ENCODE measurements around the gene MAP3K7CL. TPM values are rescaled to one million over a fixed set of nuclear protein-coding genes. Genes with fewer than 3 reads are reported as not detected.

The MAP3K7CL gene
- total RNA-seq, 4 donors from 2014 or later, result 4.0 to 9.8 (median 9.3) TPM; not detected in 1

DNA sequence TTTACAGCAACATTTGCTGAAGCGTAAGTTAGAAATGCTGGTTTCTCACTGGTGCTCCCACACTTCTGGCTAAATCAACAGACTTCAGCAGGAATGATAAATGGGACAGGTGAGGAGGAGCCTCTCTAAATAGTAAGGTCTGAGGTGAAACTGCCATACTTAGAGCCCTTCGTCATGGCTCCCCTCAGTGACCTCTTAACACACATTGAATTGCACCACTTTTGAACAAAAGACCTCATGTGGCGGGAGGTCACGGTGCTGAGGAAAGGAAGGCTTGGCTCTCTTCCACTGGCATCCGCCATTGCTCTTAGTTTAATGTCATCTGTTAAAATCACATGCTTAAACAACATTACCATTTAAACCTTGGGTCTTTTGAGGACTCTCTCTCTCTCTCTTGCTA lies 3.4 kb downstream of the MAP3K7CL start:
- intact Hi-C loops (cut with DNase I; ENCODE audit: low total_unique reads) (no loop called here), in situ Hi-C loops (cut with MboI; ENCODE audit: low pct_ligation_motif_present in 1 of 4, low pct_unique_long_range_greater_than_20kb in 1 of 4, low sequenced_read_pairs in 3 of 4) (no loop called here)
- no peak overlapping the region for H3K27ac ChIP-seq
- H3K4me1 ChIP-seq, result no peaks in the 10 kb centered on the region
- no peaks in the 10 kb centered on the region for H3K27me3 ChIP-seq
- TF ChIP-seq, protein P1, sequence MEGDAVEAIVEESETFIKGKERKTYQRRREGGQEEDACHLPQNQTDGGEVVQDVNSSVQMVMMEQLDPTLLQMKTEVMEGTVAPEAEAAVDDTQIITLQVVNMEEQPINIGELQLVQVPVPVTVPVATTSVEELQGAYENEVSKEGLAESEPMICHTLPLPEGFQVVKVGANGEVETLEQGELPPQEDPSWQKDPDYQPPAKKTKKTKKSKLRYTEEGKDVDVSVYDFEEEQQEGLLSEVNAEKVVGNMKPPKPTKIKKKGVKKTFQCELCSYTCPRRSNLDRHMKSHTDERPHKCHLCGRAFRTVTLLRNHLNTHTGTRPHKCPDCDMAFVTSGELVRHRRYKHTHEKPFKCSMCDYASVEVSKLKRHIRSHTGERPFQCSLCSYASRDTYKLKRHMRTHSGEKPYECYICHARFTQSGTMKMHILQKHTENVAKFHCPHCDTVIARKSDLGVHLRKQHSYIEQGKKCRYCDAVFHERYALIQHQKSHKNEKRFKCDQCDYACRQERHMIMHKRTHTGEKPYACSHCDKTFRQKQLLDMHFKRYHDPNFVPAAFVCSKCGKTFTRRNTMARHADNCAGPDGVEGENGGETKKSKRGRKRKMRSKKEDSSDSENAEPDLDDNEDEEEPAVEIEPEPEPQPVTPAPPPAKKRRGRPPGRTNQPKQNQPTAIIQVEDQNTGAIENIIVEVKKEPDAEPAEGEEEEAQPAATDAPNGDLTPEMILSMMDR (IDR thresholded peaks at IDR 0.05), result no peak
- TF ChIP-seq EP300 (IDR thresholded peaks at IDR 0.05; ENCODE audit: low read depth), result no peak
- TF ChIP-seq POLR2AphosphoS5 (IDR thresholded peaks at IDR 0.05), result no peak
- TF ChIP-seq POLR2A (IDR thresholded peaks at IDR 0.05), result no peak
- no peak for DNase-seq
- H3K36me3 ChIP-seq, result no peaks in the 10 kb centered on the region
- WGBS, 2 donors (ENCODE audit: low coverage in 1 of 2), result 81 to 89% methylated on average over 3 to 5 of the region's 5 CpGs
- H3K4me3 ChIP-seq, result no peak overlapping the region
- no peaks in the 10 kb centered on the region for H3K9me3 ChIP-seq

DNA sequence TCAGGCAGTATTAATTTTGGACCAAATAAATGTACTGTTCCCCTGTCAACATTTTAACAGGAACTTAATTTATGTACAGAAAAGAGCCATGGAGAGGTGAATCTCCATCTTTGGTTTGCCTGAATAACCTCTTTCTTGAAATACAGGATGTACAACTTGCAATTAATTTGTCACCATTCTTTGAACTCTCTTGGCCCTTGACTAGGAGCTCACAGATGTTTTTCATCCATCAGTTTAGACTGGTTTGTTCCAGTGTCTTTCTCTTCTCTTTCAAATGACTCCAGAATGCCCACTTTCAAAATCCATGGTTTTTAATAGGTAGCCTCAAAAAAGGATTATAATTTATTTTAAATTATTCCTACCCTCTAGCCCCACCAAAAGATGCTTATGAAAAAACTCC lies 5.0 kb downstream of the MAP3K7CL start:
- TF ChIP-seq POLR2AphosphoS5 (IDR thresholded peaks at IDR 0.05), result no peak
- TF ChIP-seq POLR2A (IDR thresholded peaks at IDR 0.05), result no peak
- in situ Hi-C loops (cut with MboI; ENCODE audit: low pct_ligation_motif_present in 1 of 4, low pct_unique_long_range_greater_than_20kb in 1 of 4, low sequenced_read_pairs in 3 of 4) (no loop called here), intact Hi-C loops (cut with DNase I; ENCODE audit: low total_unique reads) (no loop called here)

DNA sequence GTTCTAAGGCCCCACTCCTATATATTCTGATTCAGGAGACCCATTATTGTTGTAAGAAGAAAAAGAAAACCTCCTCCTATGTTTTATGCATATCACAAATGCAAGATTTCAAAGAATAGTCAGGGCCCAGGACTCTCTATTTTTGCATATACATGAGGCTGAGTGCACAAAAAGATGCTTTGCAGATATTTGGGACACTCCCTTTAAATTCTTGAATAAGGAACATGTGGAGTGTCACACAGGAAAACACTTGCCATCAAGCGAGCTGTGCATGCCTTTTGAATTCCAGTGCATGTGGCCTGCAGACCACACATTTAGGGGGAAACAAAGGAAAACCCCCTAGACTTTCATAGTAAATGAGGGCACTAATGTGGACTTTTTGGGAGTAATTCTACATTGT lies 5.6 kb downstream of the MAP3K7CL start:
- no peak overlapping the region for H3K4me3 ChIP-seq
- no peaks in the 10 kb centered on the region for H3K36me3 ChIP-seq
- TF ChIP-seq EP300 (IDR thresholded peaks at IDR 0.05; ENCODE audit: low read depth) (no peak), POLR2AphosphoS5 (IDR thresholded peaks at IDR 0.05) (no peak), POLR2A (IDR thresholded peaks at IDR 0.05) (no peak)
- TF ChIP-seq, protein P1 (IDR thresholded peaks at IDR 0.05), result no peak
- H3K4me1 ChIP-seq, result no peaks in the 10 kb centered on the region
- no peak overlapping the region for H3K27ac ChIP-seq
- H3K9me3 ChIP-seq, result no peaks in the 10 kb centered on the region
- in situ Hi-C loops (cut with MboI; ENCODE audit: low pct_ligation_motif_present in 1 of 4, low pct_unique_long_range_greater_than_20kb in 1 of 4, low sequenced_read_pairs in 3 of 4), result no loop called here
- DNase-seq, result no peak
- intact Hi-C loops (cut with DNase I; ENCODE audit: low total_unique reads), result no loop called here
- 89% methylated on average over 1 of the region's 1 CpG; no CpG with 5 or more reads in 1 of the 2 donors for WGBS, 2 donors (ENCODE audit: low coverage in 1 of 2)
- H3K27me3 ChIP-seq, result no peaks in the 10 kb centered on the region

More for the DNA sequence above, 5.0 kb downstream of the MAP3K7CL start:
- H3K27ac ChIP-seq, result no peak overlapping the region
- no peaks in the 10 kb centered on the region for H3K36me3 ChIP-seq
- H3K9me3 ChIP-seq, result no peaks in the 10 kb centered on the region
- no peaks in the 10 kb centered on the region for H3K4me1 ChIP-seq
- no peak for DNase-seq
- no peaks in the 10 kb centered on the region for H3K27me3 ChIP-seq
- H3K4me3 ChIP-seq, result no peak overlapping the region

DNA sequence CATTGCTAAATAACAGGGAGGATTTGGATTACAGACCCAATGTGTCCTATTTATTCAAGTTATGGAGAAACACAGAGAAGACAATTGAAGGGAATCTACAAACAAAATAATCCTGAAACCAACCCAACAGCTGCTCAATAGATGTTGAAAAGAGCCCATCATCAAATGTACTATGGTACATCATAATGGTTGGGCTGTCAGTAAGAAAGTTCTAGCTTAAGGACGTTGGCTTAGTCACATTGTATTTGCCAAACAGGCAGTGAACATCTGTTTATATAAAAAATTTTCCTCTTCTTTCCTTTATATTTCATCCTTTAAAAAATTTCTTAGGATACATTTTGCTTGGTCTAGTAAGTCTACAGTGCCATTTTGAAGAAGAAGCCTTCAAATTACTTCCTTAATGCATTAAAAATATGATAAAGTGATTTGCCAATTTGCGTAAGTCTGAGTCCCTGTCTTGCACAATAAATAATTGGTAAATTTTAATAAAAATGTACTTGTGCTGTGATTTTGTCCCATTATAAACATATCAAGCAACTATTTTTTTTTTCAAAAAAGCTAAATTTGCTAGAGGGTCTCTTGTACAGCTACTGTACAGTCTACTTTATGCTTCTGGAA lies 14.4 kb downstream of the MAP3K7CL start:
- in situ Hi-C loops (cut with MboI; ENCODE audit: low pct_ligation_motif_present in 1 of 4, low pct_unique_long_range_greater_than_20kb in 1 of 4, low sequenced_read_pairs in 3 of 4), result no loop called here
- DNase-seq, result no peak

More for the DNA sequence above, 14.4 kb downstream of the MAP3K7CL start:
- Histone ChIP-seq H3K36me3 (no peaks in the 10 kb centered on the region), H3K27me3 (no peaks in the 10 kb centered on the region), H3K27ac (peak overlapping the region; percentile 45 to 68 (median 56)), H3K4me1 (peaks cover 0 to 12% (median 5%) of the 10 kb centered on the region in 4 donors), H3K9me3 (no peaks in the 10 kb centered on the region), H3K4me3 (no peak overlapping the region)
- WGBS, 2 donors (ENCODE audit: low coverage in 1 of 2), result 54 to 64% methylated on average over 2 of the region's 2 CpGs
- TF ChIP-seq EP300 (IDR thresholded peaks at IDR 0.05; ENCODE audit: low read depth) (no peak), POLR2A (IDR thresholded peaks at IDR 0.05) (no peak), POLR2AphosphoS5 (IDR thresholded peaks at IDR 0.05) (no peak)
- TF ChIP-seq, protein P1 (IDR thresholded peaks at IDR 0.05), result no peak
- intact Hi-C loops (cut with DNase I; ENCODE audit: low total_unique reads), result no loop called here

Measured in transverse colon (tissue), 4 donors.